GM23338 (cell line): ENCODE measurements around the gene GFRA1. TPM values are rescaled to one million over a fixed set of nuclear protein-coding genes. Genes with fewer than 3 reads are reported as not detected.

Source experiments
- ATAC-seq: fragments of 200-7000 bp; cut with Tn5 transposase; 3 replicates; pipeline ENCODE4 v1.9.1; 2020
- DNase-seq: peaks from one replicate; pipeline ENCODE4 v3.0.0-alpha.2; 2015; ENCODE audit warnings: low spot score
- H2AFZ ChIP-seq: fragments of 200-600 bp; sonication (generic); 2 replicates; pipeline ENCODE4 v1.8.0; 2016; ENCODE audit warnings: antibody characterized with exemption, mild to moderate bottlenecking, moderate library complexity
- H3F3A ChIP-seq: fragments of 200-600 bp; sonication (generic); replicated peaks from 2 replicates; pipeline ENCODE4 v1.8.0; 2017; ENCODE audit warnings: antibody characterized with exemption, mixed run types, low read depth
- H3K27ac ChIP-seq: fragments of 200-600 bp; sonication (generic); 2 replicates; pipeline ENCODE4 v1.6.1; 2016; ENCODE audit warnings: low read depth
- H3K27me3 ChIP-seq: fragments of 200-600 bp; sonication (generic); 2 replicates; pipeline ENCODE4 v1.8.0; 2016; ENCODE audit warnings: mild to moderate bottlenecking, mixed run types, moderate library complexity; ENCODE audit not compliant: insufficient read depth
- H3K36me3 ChIP-seq: fragments of 200-600 bp; sonication (generic); 2 replicates; pipeline ENCODE4 v1.8.0; 2016; ENCODE audit warnings: mild to moderate bottlenecking; ENCODE audit not compliant: insufficient read depth
- H3K4me1 ChIP-seq: fragments of 200-600 bp; sonication (generic); 2 replicates; pipeline ENCODE4 v1.8.0; 2016; ENCODE audit warnings: mild to moderate bottlenecking, moderate library complexity; ENCODE audit not compliant: insufficient read depth
- H3K4me2 ChIP-seq: fragments of 200-600 bp; sonication (generic); 2 replicates; pipeline ENCODE4 v1.7.1; 2017; ENCODE audit warnings: mixed run types
- H3K4me3 ChIP-seq: fragments of 200-600 bp; sonication (generic); 2 replicates; pipeline ENCODE4 v1.6.1; 2016; ENCODE audit warnings: mixed run types
- H3K79me2 ChIP-seq: fragments of 200-600 bp; sonication (generic); replicated peaks from 2 replicates; pipeline ENCODE4 v1.8.0; 2017; ENCODE audit warnings: mild to moderate bottlenecking; ENCODE audit not compliant: insufficient read depth
- H3K9me2 ChIP-seq: fragments of 200-600 bp; sonication (generic); 2 replicates; pipeline ENCODE4 v1.8.0; 2017; ENCODE audit not compliant: insufficient read depth
- H4K20me1 ChIP-seq: fragments of 200-600 bp; sonication (generic); replicated peaks from 2 replicates; pipeline ENCODE4 v1.8.0; 2017; ENCODE audit warnings: mild to moderate bottlenecking; ENCODE audit not compliant: insufficient read depth
- H3K27ac Mint-ChIP-seq: 2 replicates; pipeline ENCODE4 v1.8.0; 2020; ENCODE audit warnings: inconsistent platforms, mild to moderate bottlenecking, moderate library complexity, mixed read lengths
- H3K27me3 Mint-ChIP-seq: 3 replicates; pipeline ENCODE4 v1.8.0; 2022; ENCODE audit warnings: low read depth, mild to moderate bottlenecking, moderate library complexity, mixed read lengths, inconsistent platforms; ENCODE audit not compliant: insufficient read depth, poor library complexity
- H3K36me3 Mint-ChIP-seq: 3 replicates; pipeline ENCODE4 v1.8.0; 2021; ENCODE audit warnings: low read depth, mild to moderate bottlenecking, inconsistent platforms, moderate library complexity, mixed read lengths
- H3K4me1 Mint-ChIP-seq: 3 replicates; pipeline ENCODE4 v1.8.0; 2020; ENCODE audit warnings: mild to moderate bottlenecking, inconsistent platforms, mixed read lengths
- H3K4me3 Mint-ChIP-seq: 3 replicates; pipeline ENCODE4 v1.8.0; 2021; ENCODE audit warnings: moderate library complexity, mild to moderate bottlenecking, inconsistent platforms, mixed read lengths
- H3K9me3 Mint-ChIP-seq: 3 replicates; pipeline ENCODE4 v1.8.0; 2020; ENCODE audit warnings: moderate library complexity, mild to moderate bottlenecking, inconsistent platforms, mixed read lengths
- CTCF ChIP-seq, 2 experiments: fragments of 200-600 bp in 1 of 2; sonication (generic) in 1 of 2; conservative IDR thresholded peaks; 2 replicates each; pipeline versions ENCODE4 v1.5.1 to v1.6.1; 2016 to 2017; ENCODE audit warnings: antibody characterized with exemption in 2 of 2, low read depth in 2 of 2, mild to moderate bottlenecking in 2 of 2, moderate library complexity in 1 of 2
- EZH2 ChIP-seq: fragments of 200-600 bp; sonication (generic); IDR thresholded peaks from one replicate; pipeline ENCODE4 v1.8.0; 2017; ENCODE audit warnings: antibody characterized with exemption, mild to moderate bottlenecking, low read depth; ENCODE audit not compliant: unreplicated experiment
- EZH2phosphoT487 ChIP-seq: fragments of 200-600 bp; sonication (generic); IDR thresholded peaks from one replicate; pipeline ENCODE4 v1.8.1; 2018; ENCODE audit warnings: antibody characterized with exemption; ENCODE audit not compliant: unreplicated experiment
- JUNB ChIP-seq: IDR thresholded peaks from one replicate; pipeline ENCODE4 v1.6.1; 2016; ENCODE audit warnings: antibody characterized with exemption; ENCODE audit not compliant: unreplicated experiment
- NANOG ChIP-seq: IDR thresholded peaks from 2 replicates; pipeline ENCODE4 v1.6.1; 2016; ENCODE audit warnings: antibody characterized with exemption, borderline replicate concordance
- POLR2AphosphoS5 ChIP-seq: IDR thresholded peaks from 2 replicates; pipeline ENCODE4 v1.6.1; 2016; ENCODE audit warnings: antibody characterized with exemption, low read depth
- STAT1 ChIP-seq: IDR thresholded peaks from one replicate; pipeline ENCODE4 v1.6.1; 2016; ENCODE audit warnings: antibody characterized with exemption; ENCODE audit not compliant: unreplicated experiment
- ZNF114 ChIP-seq: fragments of 250-450 bp; sonication (Bioruptor Pico); IDR thresholded peaks from 2 replicates; pipeline ENCODE4 v1.5.0; 2020; ENCODE audit warnings: mild to moderate bottlenecking, moderate library complexity
- ZNF331 ChIP-seq: fragments of 250-450 bp; sonication (Bioruptor Pico); IDR thresholded peaks from 2 replicates; pipeline ENCODE4 v1.5.0; 2020; ENCODE audit warnings: low read depth, mild to moderate bottlenecking, moderate library complexity
- polyA plus RNA-seq: library from polyadenylated mRNA; unstranded; fragments of >200 nt; fragmentation: Nextera tagmentation; extraction: Ambion mirVana; gene quantifications from 2 replicates; pipeline ENCODE4 v1.2.1, GENCODE V29; 2016
- total RNA-seq: library from RNA; depleted of rRNA; stranded (reverse); fragments of >200 nt; shearing (Covaris generic); gene quantifications from 2 replicates; pipeline ENCODE4 v1.2.3, GENCODE V29; 2014
- TF ChIP-seq, protein P1 (sequence below): fragments of 250-450 bp; sonication (Bioruptor Pico); IDR thresholded peaks from 2 replicates; pipeline ENCODE4 v1.5.0; 2020; ENCODE audit warnings: mild to moderate bottlenecking, moderate library complexity
- TF ChIP-seq, protein P2 (sequence below): IDR thresholded peaks from one replicate; pipeline ENCODE4 v1.6.1; 2018; ENCODE audit warnings: antibody characterized with exemption; ENCODE audit not compliant: unreplicated experiment

The GFRA1 gene
- total and polyA plus RNA-seq, 2 experiments from 2014 or later, result 1.4 to 2.8 TPM

DNA sequence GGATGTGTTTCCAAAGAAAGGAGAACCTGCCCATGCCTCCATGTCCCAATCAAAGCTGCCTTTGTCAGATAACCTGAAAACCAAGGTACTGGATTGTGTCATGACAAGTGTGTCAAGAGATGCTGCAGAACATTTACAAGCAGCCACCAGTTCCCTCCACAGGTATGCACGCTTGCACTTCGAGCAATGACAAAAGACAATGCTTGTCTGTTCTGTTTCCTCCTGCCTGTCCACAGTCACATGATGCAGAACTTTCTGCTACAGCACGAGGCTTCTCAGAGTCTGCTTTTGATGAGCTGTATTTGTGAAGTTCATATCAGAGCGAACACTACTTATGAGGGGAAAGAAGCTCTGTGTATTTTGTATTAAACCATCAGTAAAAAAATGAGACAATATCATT is 209.9 kb downstream of the GFRA1 start (continued):
- TF ChIP-seq CTCF (conservative IDR thresholded peaks at IDR 0.05; ENCODE audit: low read depth in 2 of 2), result no peak
- no peak for TF ChIP-seq EZH2phosphoT487
- TF ChIP-seq NANOG, result no peak
- no peak for TF ChIP-seq ZNF331 (CRISPR knock-in tag)

DNA sequence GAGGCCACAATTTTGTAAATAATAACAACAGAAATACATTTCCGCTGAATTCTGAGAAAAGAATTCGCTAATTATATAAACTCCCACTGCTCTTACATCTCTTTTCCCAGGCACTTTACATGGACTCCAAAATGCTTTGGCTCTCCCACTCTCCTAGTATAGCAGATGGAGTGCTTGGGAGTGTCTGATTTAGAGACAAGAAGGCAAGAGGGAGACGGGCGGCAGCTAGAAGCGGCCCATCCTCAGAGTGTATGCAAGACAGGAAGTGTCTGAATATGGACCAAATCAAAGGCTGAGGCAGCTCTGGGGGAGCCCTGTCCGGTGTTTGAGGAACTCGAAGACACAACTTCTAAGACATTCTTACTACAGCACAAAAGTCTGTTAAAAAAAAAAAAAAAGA is 212.1 kb downstream of the GFRA1 start:
- Mint-ChIP-seq H3K36me3 (no peaks in the 10 kb centered on the region), H3K9me3 (no peaks in the 10 kb centered on the region), H3K27ac (no peak overlapping the region), H3K4me1 (peaks cover 4% of the 10 kb centered on the region; the same call in 2 of the 3 replicates), H3K4me3 (no peak overlapping the region), H3K27me3 (no peaks in the 10 kb centered on the region)
- no peaks in the 10 kb centered on the region for H3K27me3 ChIP-seq
- no peaks in the 10 kb centered on the region for H3K79me2 ChIP-seq
- no peaks in the 10 kb centered on the region for H3K36me3 ChIP-seq
- H3K4me2 ChIP-seq, result no peak overlapping the region
- no peaks in the 10 kb centered on the region for H3F3A ChIP-seq
- ATAC-seq (no peak), DNase-seq (no peak)
- no peak overlapping the region for H2AFZ ChIP-seq
- no peaks in the 10 kb centered on the region for H3K9me2 ChIP-seq
- no peak overlapping the region for H3K4me3 ChIP-seq
- no peak overlapping the region for H3K27ac ChIP-seq
- H3K4me1 ChIP-seq, result 0 out of 2 replicates have a peak, but pooled peaks cover 3% of the 10 kb centered on the region
- H4K20me1 ChIP-seq, result no peaks in the 10 kb centered on the region
- TF ChIP-seq NANOG (no peak), ZNF114 (CRISPR knock-in tag) (no peak), EZH2 (no peak), POLR2AphosphoS5 (no peak), ZNF331 (CRISPR knock-in tag) (no peak), CTCF (conservative IDR thresholded peaks at IDR 0.05; ENCODE audit: low read depth in 2 of 2) (no peak), JUNB (no peak), EZH2phosphoT487 (no peak), STAT1 (no peak)
- TF ChIP-seq, protein P1, sequence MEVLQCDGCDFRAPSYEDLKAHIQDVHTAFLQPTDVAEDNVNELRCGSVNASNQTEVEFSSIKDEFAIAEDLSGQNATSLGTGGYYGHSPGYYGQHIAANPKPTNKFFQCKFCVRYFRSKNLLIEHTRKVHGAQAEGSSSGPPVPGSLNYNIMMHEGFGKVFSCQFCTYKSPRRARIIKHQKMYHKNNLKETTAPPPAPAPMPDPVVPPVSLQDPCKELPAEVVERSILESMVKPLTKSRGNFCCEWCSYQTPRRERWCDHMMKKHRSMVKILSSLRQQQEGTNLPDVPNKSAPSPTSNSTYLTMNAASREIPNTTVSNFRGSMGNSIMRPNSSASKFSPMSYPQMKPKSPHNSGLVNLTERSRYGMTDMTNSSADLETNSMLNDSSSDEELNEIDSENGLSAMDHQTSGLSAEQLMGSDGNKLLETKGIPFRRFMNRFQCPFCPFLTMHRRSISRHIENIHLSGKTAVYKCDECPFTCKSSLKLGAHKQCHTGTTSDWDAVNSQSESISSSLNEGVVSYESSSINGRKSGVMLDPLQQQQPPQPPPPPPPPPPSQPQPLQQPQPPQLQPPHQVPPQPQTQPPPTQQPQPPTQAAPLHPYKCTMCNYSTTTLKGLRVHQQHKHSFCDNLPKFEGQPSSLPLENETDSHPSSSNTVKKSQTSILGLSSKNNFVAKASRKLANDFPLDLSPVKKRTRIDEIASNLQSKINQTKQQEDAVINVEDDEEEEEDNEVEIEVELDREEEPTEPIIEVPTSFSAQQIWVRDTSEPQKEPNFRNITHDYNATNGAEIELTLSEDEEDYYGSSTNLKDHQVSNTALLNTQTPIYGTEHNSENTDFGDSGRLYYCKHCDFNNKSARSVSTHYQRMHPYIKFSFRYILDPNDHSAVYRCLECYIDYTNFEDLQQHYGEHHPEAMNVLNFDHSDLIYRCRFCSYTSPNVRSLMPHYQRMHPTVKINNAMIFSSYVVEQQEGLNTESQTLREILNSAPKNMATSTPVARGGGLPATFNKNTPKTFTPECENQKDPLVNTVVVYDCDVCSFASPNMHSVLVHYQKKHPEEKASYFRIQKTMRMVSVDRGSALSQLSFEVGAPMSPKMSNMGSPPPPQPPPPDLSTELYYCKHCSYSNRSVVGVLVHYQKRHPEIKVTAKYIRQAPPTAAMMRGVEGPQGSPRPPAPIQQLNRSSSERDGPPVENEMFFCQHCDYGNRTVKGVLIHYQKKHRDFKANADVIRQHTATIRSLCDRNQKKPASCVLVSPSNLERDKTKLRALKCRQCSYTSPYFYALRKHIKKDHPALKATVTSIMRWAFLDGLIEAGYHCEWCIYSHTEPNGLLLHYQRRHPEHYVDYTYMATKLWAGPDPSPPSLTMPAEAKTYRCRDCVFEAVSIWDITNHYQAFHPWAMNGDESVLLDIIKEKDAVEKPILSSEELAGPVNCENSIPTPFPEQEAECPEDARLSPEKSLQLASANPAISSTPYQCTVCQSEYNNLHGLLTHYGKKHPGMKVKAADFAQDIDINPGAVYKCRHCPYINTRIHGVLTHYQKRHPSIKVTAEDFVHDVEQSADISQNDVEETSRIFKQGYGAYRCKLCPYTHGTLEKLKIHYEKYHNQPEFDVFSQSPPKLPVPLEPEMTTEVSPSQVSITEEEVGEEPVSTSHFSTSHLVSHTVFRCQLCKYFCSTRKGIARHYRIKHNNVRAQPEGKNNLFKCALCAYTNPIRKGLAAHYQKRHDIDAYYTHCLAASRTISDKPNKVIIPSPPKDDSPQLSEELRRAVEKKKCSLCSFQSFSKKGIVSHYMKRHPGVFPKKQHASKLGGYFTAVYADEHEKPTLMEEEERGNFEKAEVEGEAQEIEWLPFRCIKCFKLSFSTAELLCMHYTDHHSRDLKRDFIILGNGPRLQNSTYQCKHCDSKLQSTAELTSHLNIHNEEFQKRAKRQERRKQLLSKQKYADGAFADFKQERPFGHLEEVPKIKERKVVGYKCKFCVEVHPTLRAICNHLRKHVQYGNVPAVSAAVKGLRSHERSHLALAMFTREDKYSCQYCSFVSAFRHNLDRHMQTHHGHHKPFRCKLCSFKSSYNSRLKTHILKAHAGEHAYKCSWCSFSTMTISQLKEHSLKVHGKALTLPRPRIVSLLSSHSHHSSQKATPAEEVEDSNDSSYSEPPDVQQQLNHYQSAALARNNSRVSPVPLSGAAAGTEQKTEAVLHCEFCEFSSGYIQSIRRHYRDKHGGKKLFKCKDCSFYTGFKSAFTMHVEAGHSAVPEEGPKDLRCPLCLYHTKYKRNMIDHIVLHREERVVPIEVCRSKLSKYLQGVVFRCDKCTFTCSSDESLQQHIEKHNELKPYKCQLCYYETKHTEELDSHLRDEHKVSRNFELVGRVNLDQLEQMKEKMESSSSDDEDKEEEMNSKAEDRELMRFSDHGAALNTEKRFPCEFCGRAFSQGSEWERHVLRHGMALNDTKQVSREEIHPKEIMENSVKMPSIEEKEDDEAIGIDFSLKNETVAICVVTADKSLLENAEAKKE (CRISPR knock-in tag), result no peak
- TF ChIP-seq, protein P2, sequence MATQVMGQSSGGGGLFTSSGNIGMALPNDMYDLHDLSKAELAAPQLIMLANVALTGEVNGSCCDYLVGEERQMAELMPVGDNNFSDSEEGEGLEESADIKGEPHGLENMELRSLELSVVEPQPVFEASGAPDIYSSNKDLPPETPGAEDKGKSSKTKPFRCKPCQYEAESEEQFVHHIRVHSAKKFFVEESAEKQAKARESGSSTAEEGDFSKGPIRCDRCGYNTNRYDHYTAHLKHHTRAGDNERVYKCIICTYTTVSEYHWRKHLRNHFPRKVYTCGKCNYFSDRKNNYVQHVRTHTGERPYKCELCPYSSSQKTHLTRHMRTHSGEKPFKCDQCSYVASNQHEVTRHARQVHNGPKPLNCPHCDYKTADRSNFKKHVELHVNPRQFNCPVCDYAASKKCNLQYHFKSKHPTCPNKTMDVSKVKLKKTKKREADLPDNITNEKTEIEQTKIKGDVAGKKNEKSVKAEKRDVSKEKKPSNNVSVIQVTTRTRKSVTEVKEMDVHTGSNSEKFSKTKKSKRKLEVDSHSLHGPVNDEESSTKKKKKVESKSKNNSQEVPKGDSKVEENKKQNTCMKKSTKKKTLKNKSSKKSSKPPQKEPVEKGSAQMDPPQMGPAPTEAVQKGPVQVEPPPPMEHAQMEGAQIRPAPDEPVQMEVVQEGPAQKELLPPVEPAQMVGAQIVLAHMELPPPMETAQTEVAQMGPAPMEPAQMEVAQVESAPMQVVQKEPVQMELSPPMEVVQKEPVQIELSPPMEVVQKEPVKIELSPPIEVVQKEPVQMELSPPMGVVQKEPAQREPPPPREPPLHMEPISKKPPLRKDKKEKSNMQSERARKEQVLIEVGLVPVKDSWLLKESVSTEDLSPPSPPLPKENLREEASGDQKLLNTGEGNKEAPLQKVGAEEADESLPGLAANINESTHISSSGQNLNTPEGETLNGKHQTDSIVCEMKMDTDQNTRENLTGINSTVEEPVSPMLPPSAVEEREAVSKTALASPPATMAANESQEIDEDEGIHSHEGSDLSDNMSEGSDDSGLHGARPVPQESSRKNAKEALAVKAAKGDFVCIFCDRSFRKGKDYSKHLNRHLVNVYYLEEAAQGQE, result no peak
